GM23248 (cell line): Measurements from ENCODE around the gene VEGFC.

Experiments used
- EZH2 ChIP-seq: fragments of 200-600 bp; sonication (generic); IDR thresholded peaks from 2 replicates; pipeline ENCODE4 v1.6.1; 2018; ENCODE audit warnings: antibody characterized with exemption, mild to moderate bottlenecking; ENCODE audit not compliant: insufficient read depth, poor library complexity, severe bottlenecking
- EZH2phosphoT487 ChIP-seq: fragments of 200-600 bp; sonication (generic); IDR thresholded peaks from 2 replicates; pipeline ENCODE4 v1.6.1; 2018; ENCODE audit warnings: antibody characterized with exemption, moderate library complexity, mild to moderate bottlenecking, low read depth; ENCODE audit not compliant: insufficient read depth

GRCh38 chr4:176718881-176719280 is 73.8 kb downstream of the VEGFC start:
- TF ChIP-seq EZH2 (no peak), EZH2phosphoT487 (no peak)
